Effector memory CD4-positive, alpha-beta T cell (primary cell): ENCODE results near the gene DSP.

Source experiments
- DNase-seq, 3 donors: peaks; one replicate each; pipeline ENCODE4 v3.0.0-alpha.2; 2020
- H3K27ac ChIP-seq: 2 replicates; pipeline ENCODE4 v1.7.0; 2013; ENCODE audit warnings: mild to moderate bottlenecking, low read length, moderate library complexity; ENCODE audit not compliant: insufficient read depth, poor library complexity, severe bottlenecking
- H3K27me3 ChIP-seq: replicated peaks from 2 replicates; pipeline ENCODE4 v1.7.0; 2013; ENCODE audit warnings: mild to moderate bottlenecking, low read length; ENCODE audit not compliant: insufficient read depth, control insufficient read depth, poor library complexity, severe bottlenecking
- H3K36me3 ChIP-seq: 2 replicates; pipeline ENCODE4 v1.7.0; 2013; ENCODE audit warnings: mild to moderate bottlenecking, low read length, moderate library complexity; ENCODE audit not compliant: control insufficient read depth, insufficient read depth
- H3K4me1 ChIP-seq: 2 replicates; pipeline ENCODE4 v1.7.0; 2013; ENCODE audit warnings: low read length, mild to moderate bottlenecking; ENCODE audit not compliant: control insufficient read depth, insufficient read depth, poor library complexity, severe bottlenecking
- H3K4me3 ChIP-seq: 2 replicates; pipeline ENCODE4 v1.7.0; 2013; ENCODE audit warnings: low read length, low read depth, mild to moderate bottlenecking; ENCODE audit not compliant: insufficient read depth, poor library complexity, severe bottlenecking
- H3K9me3 ChIP-seq: 2 replicates; pipeline ENCODE4 v1.7.0; 2013; ENCODE audit warnings: mild to moderate bottlenecking, low read length, moderate library complexity; ENCODE audit not compliant: control insufficient read depth

DSP gene

DNA sequence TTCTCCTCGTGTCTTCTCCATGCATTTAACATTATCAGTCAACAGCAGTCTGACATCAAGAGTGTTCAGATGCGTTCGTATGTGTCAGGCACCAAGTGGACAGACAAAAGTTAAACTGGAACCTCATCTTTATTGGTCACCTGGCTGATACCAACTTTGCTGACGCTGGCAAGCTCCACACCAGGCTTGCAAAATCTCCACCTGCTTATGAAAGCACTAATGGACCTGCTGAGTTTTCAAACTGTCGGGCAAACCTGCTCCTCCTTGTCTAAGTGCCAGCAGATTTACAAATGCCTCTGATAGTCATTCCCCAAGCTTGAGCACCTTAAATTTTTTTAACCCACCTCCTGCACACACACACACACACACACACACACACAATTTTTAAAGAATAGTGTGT lies 27.9 kb upstream of the DSP start:
- Histone ChIP-seq H3K4me3 (no peak overlapping the region), H3K27ac (no peak overlapping the region)

DNA sequence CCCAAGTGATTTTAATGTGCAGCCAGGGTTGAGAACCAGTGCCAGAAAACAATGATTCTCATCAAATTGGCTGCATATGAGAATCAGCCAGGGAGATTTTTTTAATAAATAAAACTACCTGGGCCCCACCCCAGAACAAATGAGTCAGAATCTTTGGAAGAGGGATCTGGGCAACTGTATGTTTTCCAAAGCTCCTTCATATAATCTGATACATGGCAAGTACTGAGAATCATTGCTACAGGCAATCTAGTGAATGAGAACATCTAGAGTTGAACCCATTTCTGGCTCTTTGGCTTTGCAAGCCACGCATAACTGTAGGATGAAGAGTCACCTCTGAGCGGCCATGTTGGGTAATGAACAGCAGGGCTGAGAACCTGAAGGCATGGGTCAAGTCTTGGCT lies 26.1 kb upstream of the DSP start:
- no peaks in the 10 kb centered on the region for H3K36me3 ChIP-seq
- no peaks in the 10 kb centered on the region for H3K4me1 ChIP-seq
- no peaks in the 10 kb centered on the region for H3K27me3 ChIP-seq
- H3K27ac ChIP-seq: no peak overlapping the region
- H3K4me3 ChIP-seq: no peak overlapping the region
- no peaks in the 10 kb centered on the region for H3K9me3 ChIP-seq
- DNase-seq: no peak

More for the DNA sequence above, 27.9 kb upstream of the DSP start:
- Histone ChIP-seq H3K4me1 (no peaks in the 10 kb centered on the region), H3K27me3 (no peaks in the 10 kb centered on the region), H3K36me3 (no peaks in the 10 kb centered on the region), H3K9me3 (no peaks in the 10 kb centered on the region)
- no peak for DNase-seq

DNA sequence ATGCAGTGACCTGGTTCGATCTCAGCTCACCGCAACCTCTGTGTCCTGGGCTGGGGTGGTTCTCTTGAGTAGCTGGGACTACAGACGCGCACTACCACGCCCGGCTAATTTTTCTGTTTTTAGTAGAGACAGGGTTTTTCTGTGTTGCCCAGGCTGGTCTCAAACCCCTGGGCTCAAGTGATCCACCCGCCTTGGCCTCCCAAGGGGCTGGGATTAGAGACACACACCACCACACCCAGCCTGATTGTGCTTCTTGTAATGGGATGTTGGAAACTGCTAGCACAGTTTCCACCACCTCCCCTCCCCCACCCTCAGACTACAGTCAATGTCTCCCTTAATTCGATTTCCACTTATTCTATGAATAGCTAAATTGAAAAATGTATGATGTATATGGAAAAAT lies 22.6 kb upstream of the DSP start:
- no peak overlapping the region for H3K4me3 ChIP-seq
- no peak for DNase-seq
- H3K4me1 ChIP-seq: no peaks in the 10 kb centered on the region
- H3K36me3 ChIP-seq: no peaks in the 10 kb centered on the region
- H3K9me3 ChIP-seq: no peaks in the 10 kb centered on the region
- no peak overlapping the region for H3K27ac ChIP-seq
- no peaks in the 10 kb centered on the region for H3K27me3 ChIP-seq

DNA sequence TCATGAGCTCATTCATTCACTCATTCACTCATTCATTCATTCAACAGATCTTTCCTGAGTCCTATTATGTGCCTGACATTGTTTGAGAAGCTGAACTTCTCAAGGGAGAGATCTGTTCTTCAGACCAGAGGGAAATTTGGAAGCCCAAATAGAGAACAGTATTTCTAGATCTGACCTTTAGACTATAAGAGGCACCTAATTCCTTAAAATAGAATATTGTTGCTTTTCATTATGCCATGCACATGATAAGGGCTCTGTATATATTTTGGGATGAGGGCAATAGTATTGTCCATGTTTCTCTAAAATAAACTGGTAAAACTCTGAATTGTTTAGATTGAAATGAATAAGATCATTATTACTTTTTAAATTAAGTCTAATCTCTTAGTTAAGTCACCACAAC lies 18.6 kb upstream of the DSP start:
- H3K9me3 ChIP-seq: no peaks in the 10 kb centered on the region
- H3K4me3 ChIP-seq: no peak overlapping the region
- H3K36me3 ChIP-seq: no peaks in the 10 kb centered on the region
- no peaks in the 10 kb centered on the region for H3K4me1 ChIP-seq
- no peaks in the 10 kb centered on the region for H3K27me3 ChIP-seq
- no peak overlapping the region for H3K27ac ChIP-seq
- DNase-seq: no peak

DNA sequence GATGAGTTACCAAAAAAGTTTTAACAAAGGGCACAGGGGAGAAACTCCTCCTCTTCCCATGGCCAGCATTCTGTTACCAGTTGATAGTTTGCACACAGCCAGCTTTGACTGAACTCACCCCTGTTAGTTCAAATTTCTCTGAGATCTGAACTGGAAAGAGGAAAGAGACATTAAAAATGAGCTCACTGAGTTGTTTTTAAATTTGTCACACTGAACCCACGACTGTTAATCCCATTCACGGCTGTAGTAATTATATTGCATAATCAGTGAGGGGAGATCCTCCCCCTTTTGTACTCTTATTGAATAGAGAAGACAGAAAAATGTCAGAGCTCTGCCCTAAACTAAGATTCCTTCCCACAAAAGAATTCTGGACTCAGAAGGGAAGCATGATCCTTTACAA lies 17.5 kb upstream of the DSP start:
- no peaks in the 10 kb centered on the region for H3K4me1 ChIP-seq
- no peak overlapping the region for H3K27ac ChIP-seq
- H3K4me3 ChIP-seq: no peak overlapping the region
- H3K36me3 ChIP-seq: no peaks in the 10 kb centered on the region
- DNase-seq: no peak
- no peaks in the 10 kb centered on the region for H3K9me3 ChIP-seq
- no peaks in the 10 kb centered on the region for H3K27me3 ChIP-seq

DNA sequence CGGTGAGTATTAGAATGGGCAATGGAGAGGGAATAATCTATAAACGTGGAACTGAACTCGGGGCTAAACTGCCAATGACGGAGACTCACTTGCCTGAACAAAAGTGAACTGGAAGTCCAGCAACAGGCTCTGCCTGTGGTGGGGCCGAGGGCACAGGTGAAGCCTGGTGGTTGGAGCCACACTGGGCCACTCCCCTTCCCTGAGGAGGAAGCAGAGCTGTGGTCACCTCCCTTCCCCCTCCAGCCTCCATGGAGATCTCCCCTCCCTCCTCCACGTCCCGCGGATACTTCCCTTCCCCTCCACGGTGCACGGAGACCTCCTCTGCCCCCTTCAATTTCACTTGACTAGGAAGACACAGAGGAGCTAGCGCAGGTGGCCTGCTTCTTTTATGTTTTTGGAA lies 14.7 kb upstream of the DSP start:
- DNase-seq: no peak
- Histone ChIP-seq H3K27me3 (no peaks in the 10 kb centered on the region), H3K27ac (no peak overlapping the region), H3K36me3 (no peaks in the 10 kb centered on the region), H3K4me1 (no peaks in the 10 kb centered on the region), H3K9me3 (no peaks in the 10 kb centered on the region), H3K4me3 (no peak overlapping the region)

DNA sequence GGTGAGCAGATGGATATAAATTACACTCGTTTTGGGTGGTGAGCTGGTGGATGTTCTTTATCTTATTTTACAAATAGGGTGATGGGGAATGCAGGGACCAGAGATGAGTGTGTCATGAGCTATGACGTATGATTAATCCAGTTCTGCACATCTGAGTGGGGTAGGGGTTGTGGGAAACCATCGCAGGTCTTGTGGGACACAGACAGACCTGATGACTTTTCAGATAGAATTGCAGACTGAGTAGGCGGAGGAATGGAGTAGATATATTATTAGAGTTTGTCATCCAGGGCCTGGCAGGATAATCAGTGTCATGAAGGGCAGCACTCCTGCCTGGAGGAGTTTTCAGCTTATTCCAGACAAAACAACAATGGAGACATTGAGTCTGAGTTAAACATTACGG lies 12.9 kb upstream of the DSP start:
- Histone ChIP-seq H3K27ac (no peak overlapping the region), H3K36me3 (no peaks in the 10 kb centered on the region), H3K4me3 (no peak overlapping the region), H3K27me3 (no peaks in the 10 kb centered on the region), H3K4me1 (no peaks in the 10 kb centered on the region), H3K9me3 (no peaks in the 10 kb centered on the region)
- DNase-seq: no peak

DNA sequence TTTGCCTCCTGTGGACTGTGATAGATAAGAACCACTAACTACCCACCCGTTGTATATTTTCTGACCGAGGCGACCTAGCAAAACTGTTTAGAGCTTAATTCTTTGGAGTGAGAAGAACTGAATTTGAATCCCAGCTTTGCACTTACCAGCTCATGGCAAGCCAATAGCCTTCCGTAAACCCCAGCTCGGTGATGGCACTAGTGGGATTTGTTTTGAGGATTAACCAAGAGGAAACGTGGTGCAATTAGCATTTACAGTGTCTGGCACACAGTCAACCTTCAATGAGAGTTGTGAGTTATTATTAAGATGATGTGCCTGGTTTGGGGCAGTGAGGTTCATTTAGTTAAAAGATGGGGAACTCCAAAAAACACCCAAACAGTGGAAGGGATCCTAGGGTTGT lies 12.3 kb upstream of the DSP start:
- H3K36me3 ChIP-seq: no peaks in the 10 kb centered on the region
- H3K27ac ChIP-seq: no peak overlapping the region
- H3K4me3 ChIP-seq: no peak overlapping the region
- H3K4me1 ChIP-seq: no peaks in the 10 kb centered on the region
- no peaks in the 10 kb centered on the region for H3K9me3 ChIP-seq
- H3K27me3 ChIP-seq: no peaks in the 10 kb centered on the region
- no peak for DNase-seq

DNA sequence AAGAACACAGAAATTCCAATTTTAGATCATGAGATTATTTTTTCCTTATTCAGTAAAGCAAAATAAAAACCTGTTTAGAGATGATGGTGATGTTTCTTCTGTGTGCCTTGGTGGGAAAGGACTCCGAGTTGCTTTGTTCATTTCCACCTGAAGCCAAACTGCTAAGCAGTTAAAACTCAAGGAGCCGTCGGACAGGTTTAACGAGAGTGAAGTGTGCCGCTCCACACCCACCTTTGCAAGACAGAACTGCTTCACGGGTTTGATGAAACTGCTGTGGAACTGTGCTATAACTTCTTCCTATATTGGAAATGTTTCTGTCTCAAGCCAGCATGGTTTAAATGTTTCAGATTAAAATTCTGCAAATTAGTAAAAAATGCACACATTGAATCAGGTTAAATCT lies 9.2 kb upstream of the DSP start:
- no peak for DNase-seq
- Histone ChIP-seq H3K4me3 (no peak overlapping the region), H3K4me1 (no peaks in the 10 kb centered on the region), H3K27ac (no peak overlapping the region), H3K9me3 (no peaks in the 10 kb centered on the region), H3K36me3 (no peaks in the 10 kb centered on the region), H3K27me3 (peaks cover 6% of the 10 kb centered on the region)

DNA sequence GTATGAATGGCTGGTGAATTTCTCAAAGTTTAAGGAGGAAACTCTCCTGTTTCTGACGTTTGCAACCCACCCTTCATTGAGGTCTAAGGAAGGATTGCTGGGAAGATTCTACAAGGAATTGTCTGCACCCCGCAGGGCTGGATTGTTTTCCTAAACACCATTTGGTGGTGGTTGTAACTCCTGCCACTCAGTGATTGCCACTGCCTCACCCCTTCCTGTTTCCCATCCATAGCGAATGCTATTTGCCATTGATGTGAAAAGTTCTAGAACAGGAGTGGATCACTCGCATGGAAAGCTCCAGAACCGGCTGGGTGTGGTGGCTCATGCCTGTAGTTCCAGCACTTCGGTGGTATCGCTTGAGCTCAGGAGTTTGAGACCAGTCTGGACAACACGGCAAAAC lies 8.7 kb upstream of the DSP start:
- Histone ChIP-seq H3K27me3 (peaks cover 6% of the 10 kb centered on the region), H3K36me3 (no peaks in the 10 kb centered on the region), H3K9me3 (no peaks in the 10 kb centered on the region), H3K4me1 (no peaks in the 10 kb centered on the region), H3K4me3 (no peak overlapping the region), H3K27ac (no peak overlapping the region)
- DNase-seq: no peak

DNA sequence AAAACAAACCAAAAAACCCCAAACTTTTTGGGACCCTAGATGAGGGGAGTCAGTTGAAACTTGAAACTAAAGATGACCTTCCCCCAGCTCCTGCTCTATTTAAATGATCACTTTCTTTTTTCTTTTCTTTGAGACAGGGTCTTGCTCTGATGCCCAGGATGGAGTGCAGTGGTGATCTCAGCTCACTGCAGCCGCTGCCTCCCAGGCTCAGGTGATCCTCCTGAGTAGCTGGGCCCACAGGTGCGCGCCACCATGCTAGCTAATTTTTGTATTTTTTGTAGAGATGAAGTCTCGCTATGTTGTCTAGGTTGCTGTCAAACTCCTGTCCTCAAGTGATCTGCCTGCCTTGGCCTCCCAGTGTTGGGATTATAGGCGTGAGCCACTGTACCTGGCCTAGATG lies 7.3 kb upstream of the DSP start:
- H3K4me3 ChIP-seq: no peak overlapping the region
- H3K9me3 ChIP-seq: no peaks in the 10 kb centered on the region
- H3K36me3 ChIP-seq: no peaks in the 10 kb centered on the region
- H3K27ac ChIP-seq: no peak overlapping the region
- no peak for DNase-seq
- peaks cover 9% of the 10 kb centered on the region for H3K27me3 ChIP-seq
- no peaks in the 10 kb centered on the region for H3K4me1 ChIP-seq
